ENCODE data around the gene TTC28.

The TTC28 gene

GRCh38 chr22:28252539-28252938 is 427.1 kb downstream of the TTC28 start:
- no peak for DNase-seq

GRCh38 chr22:28250036-28250695 is 429.5 kb downstream of the TTC28 start:
- DNase-seq: no peak

- DNase-seq: no peak
These were observed 430.2 kb downstream of the TTC28 start for GRCh38 chr22:28249402-28249801.

GRCh38 chr22:28247667-28248363 is 431.8 kb downstream of the TTC28 start:
- DNase-seq: no peak

- no peak for DNase-seq
These were observed 432.5 kb downstream of the TTC28 start for GRCh38 chr22:28247136-28247535.

GRCh38 chr22:28246397-28246796 is 433.2 kb downstream of the TTC28 start:
- no peak for DNase-seq

- no peak for DNase-seq
These were observed 433.9 kb downstream of the TTC28 start for GRCh38 chr22:28245579-28246224.

- DNase-seq: no peak
These were observed 434.9 kb downstream of the TTC28 start for GRCh38 chr22:28244757-28245156.

GRCh38 chr22:28243539-28243938 is 436.1 kb downstream of the TTC28 start:
- no peak for DNase-seq

- no peak for DNase-seq
These were observed 437.9 kb downstream of the TTC28 start for GRCh38 chr22:28241656-28242290.

- no peak for DNase-seq
These were observed 439.7 kb downstream of the TTC28 start for GRCh38 chr22:28239941-28240340.

- no peak for DNase-seq
These were observed 441.9 kb downstream of the TTC28 start for GRCh38 chr22:28237783-28238182.

GRCh38 chr22:28237112-28237511 is 442.5 kb downstream of the TTC28 start:
- DNase-seq: no peak

GRCh38 chr22:28232204-28232603 is 447.4 kb downstream of the TTC28 start:
- no peak for DNase-seq

- no peak for DNase-seq
These were observed 448.2 kb downstream of the TTC28 start for GRCh38 chr22:28231441-28231840.

- no peak for DNase-seq
These were observed 449.0 kb downstream of the TTC28 start for GRCh38 chr22:28230671-28231070.

GRCh38 chr22:28229566-28230485 is 449.8 kb downstream of the TTC28 start:
- no peak for DNase-seq

- no peak for DNase-seq
These were observed 455.8 kb downstream of the TTC28 start for GRCh38 chr22:28223826-28224225.

- DNase-seq: no peak
These were observed 456.5 kb downstream of the TTC28 start for GRCh38 chr22:28222976-28223745.

GRCh38 chr22:28222571-28222970 is 457.1 kb downstream of the TTC28 start:
- DNase-seq: no peak

GRCh38 chr22:28222052-28222451 is 457.6 kb downstream of the TTC28 start:
- no peak for DNase-seq

Measured in DMS79 treated with DMSO at 0.1 percent for 48 hours (cell line).